ENCODE data around the gene NUDT14. TPM values are rescaled to one million over a fixed set of nuclear protein-coding genes. Genes with fewer than 3 reads are reported as not detected.

Gene NUDT14
- total RNA-seq, 4 donors from 2014 or later, result 12.9 to 19.4 (median 15.7) TPM

DNA sequence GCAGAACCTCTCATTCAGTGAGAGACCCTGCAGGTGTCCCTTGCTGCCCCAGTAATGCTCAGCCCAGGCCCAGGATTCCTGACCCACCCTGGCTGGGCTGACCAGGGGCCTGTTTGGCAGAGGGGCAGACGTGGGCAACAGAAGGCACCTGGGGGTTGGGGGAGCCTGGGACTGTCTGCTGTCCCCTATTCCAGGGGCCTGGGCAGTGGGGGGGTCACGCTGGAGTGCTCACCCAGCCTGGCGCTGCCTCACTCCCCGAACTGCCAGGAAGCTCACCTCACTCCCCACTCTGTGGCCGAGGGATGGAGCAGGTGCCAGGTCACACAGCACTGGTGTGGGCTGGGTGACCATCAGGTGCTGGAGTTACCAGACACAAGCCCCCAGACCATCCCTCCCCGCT, 22.6 kb upstream of the NUDT14 start:
- intact Hi-C loops (cut with DNase I; ENCODE audit: low total_unique reads), result loop anchor here (5.0 kb wide), 1 partner anchor 149 kb away; no protein-coding TSS in a partner anchor
- no peak for DNase-seq (ENCODE audit: low spot score in 2 of 2)
- 61 to 79% methylated on average over 2 to 6 of the region's 6 CpGs for WGBS, 2 donors
- no peak overlapping the region for H3K4me3 ChIP-seq (ENCODE audit: low read depth, poor library complexity, severe bottlenecking)
- TF ChIP-seq, protein P1, sequence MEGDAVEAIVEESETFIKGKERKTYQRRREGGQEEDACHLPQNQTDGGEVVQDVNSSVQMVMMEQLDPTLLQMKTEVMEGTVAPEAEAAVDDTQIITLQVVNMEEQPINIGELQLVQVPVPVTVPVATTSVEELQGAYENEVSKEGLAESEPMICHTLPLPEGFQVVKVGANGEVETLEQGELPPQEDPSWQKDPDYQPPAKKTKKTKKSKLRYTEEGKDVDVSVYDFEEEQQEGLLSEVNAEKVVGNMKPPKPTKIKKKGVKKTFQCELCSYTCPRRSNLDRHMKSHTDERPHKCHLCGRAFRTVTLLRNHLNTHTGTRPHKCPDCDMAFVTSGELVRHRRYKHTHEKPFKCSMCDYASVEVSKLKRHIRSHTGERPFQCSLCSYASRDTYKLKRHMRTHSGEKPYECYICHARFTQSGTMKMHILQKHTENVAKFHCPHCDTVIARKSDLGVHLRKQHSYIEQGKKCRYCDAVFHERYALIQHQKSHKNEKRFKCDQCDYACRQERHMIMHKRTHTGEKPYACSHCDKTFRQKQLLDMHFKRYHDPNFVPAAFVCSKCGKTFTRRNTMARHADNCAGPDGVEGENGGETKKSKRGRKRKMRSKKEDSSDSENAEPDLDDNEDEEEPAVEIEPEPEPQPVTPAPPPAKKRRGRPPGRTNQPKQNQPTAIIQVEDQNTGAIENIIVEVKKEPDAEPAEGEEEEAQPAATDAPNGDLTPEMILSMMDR (IDR thresholded peaks at IDR 0.05), result no peak
- TF ChIP-seq POLR2A (IDR thresholded peaks at IDR 0.05), result no peak

DNA sequence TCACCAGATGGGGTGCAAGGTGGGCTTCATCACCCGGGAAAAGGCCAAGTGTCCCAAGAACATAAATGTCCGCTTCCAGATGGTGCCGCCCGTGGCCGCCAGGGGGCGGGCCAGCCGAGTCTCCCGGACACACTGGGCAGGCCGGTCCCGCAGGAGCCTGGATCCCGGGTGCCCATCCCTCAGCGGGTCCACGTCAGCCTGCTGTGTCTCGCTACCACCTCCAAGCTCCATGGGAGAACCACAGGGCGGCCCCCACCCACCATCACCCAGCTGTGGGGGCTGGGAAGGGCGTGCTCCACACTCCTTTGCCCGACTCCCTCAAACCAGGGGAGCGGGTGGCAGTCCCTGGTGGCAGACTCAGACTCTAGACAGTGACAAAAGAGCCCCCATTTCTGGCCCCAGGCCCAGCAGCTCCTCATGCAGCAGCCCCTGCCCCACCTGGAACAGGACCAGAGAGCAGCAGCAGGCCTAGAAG, 22.0 kb upstream of the NUDT14 start:
- 4 to 6% methylated on average over 17 to 18 of the region's 18 CpGs for WGBS, 2 donors
- no peak overlapping the region for H3K4me3 ChIP-seq (ENCODE audit: low read depth, poor library complexity, severe bottlenecking)
- intact Hi-C loops (cut with DNase I; ENCODE audit: low total_unique reads), result loop anchor here (5.0 kb wide), 1 partner anchor 149 kb away; no protein-coding TSS in a partner anchor
- TF ChIP-seq, protein P1 (IDR thresholded peaks at IDR 0.05), result peak in 1 of 3 donors; percentile 68
- no peak for TF ChIP-seq POLR2A (IDR thresholded peaks at IDR 0.05)
- DNase-seq (ENCODE audit: low spot score in 2 of 2), result peak; percentile 66 to 94

DNA sequence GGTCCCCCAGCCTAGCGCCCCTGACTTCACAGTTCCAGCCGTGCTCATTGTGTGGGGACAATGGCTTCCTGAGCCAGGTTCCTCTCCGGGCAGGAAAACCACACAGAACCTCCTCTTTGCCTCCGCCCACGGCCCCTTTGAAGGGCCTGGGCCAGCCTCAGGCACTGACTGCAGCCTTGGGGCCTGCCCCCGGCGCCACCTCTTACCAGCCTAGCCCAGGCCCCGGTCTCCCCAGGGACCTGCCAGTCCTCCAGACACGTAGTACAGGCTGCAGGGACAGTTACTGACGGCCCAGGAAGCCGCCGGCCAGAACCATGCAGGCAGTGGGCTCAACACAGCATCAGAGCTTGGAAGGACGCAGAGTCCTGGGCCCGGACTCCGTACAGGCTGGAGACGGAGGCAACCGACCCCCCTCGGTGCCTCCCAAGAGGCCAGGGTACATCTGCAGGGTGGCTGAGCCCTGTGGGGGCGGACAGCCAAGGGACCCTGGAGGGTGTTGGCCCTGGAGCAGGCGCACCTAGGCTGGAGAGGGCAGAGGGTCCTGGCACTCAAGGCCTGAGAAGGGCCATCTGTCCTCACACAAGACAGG, 20.9 kb upstream of the NUDT14 start:
- 32 to 55% methylated on average over 11 of the region's 20 CpGs for WGBS, 2 donors
- no peak for DNase-seq (ENCODE audit: low spot score in 2 of 2)
- intact Hi-C loops (cut with DNase I; ENCODE audit: low total_unique reads), result loop anchor here (5.0 kb wide), 1 partner anchor 150 kb away; no protein-coding TSS in a partner anchor
- no peak overlapping the region for H3K4me3 ChIP-seq (ENCODE audit: low read depth, poor library complexity, severe bottlenecking)
- TF ChIP-seq, protein P1 (IDR thresholded peaks at IDR 0.05), result no peak
- no peak for TF ChIP-seq POLR2A (IDR thresholded peaks at IDR 0.05)

DNA sequence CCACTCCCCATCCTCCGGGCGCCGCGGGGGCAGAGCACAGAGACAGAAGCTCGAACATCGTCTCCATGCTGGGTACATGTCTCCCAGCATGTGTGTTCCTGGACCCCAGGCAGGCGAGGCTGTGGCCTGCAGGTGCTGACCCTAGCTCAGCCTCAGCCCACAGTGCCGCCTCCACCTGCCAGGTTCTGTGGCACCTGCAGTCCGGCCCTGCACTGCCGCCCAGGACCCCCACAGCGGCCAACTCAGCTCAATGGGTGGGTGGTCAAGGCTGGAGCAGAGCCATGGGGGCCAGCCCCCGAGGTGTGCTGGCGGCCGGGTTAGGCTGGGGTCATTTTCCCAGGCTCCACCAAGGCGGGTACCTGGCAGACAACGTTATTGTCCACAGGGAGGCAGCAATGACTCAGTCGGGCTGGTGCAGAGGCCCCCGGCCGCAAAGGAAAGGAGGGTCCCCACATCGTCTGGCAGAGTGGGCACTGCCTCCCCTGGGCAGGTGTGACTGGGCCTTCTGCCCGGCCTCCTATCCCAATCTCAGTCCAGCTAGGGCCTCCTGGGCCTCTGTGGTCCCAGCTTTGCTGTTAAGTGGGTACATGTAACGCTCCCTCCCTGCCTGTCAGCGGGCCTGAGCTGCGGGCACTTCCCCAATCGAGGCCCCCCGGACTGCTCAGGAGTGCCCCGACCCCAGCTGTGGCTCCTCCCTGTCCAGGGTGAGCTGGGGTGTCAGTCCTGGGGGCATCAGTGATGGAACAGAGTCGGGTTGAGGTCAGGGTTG, 20.2 kb upstream of the NUDT14 start:
- TF ChIP-seq, protein P1 (IDR thresholded peaks at IDR 0.05), result no peak
- TF ChIP-seq POLR2A (IDR thresholded peaks at IDR 0.05), result no peak
- DNase-seq (ENCODE audit: low spot score in 2 of 2), result no peak
- no peak overlapping the region for H3K4me3 ChIP-seq (ENCODE audit: low read depth, poor library complexity, severe bottlenecking)
- WGBS, 2 donors, result 61 to 68% methylated on average over 10 to 16 of the region's 28 CpGs
- intact Hi-C loops (cut with DNase I; ENCODE audit: low total_unique reads), result loop anchor here (5.0 kb wide), 1 partner anchor 151 kb away; no protein-coding TSS in a partner anchor

DNA sequence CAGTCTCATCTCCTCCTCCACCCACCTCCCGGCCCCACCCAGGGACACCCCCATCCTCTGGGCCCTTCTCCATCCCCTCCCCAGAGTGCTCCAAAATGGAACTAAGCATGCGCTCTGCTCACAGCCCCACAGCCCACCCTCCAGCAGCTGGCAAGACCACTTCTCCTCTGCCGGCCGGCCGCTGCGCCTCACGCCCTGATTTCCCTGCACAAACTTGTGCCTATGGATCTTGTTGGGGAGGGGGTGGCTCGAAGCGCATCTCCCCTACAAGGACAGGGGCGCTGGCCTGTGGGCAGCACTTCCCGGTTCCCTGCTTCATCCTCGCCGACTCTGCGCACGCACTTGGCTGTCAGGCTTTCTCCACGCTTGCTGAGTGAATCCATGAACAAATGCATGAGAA, 19.5 kb upstream of the NUDT14 start:
- intact Hi-C loops (cut with DNase I; ENCODE audit: low total_unique reads), result loop anchor here (5.0 kb wide), 1 partner anchor 152 kb away; no protein-coding TSS in a partner anchor
- H3K4me3 ChIP-seq (ENCODE audit: low read depth, poor library complexity, severe bottlenecking), result no peak overlapping the region
- no peak for DNase-seq (ENCODE audit: low spot score in 2 of 2)
- no peak for TF ChIP-seq POLR2A (IDR thresholded peaks at IDR 0.05)
- TF ChIP-seq, protein P1 (IDR thresholded peaks at IDR 0.05), result no peak
- 81 to 88% methylated on average over 16 of the region's 16 CpGs for whole genome bisulfite sequencing, 2 donors

Measured in lower leg skin (tissue), 4 donors.